ENCODE data around the gene MACROH2A1. TPM values are rescaled to one million over a fixed set of nuclear protein-coding genes. Genes with fewer than 3 reads are reported as not detected.

Gene MACROH2A1
- total RNA-seq, 1 donor from 2014 or later = 179 TPM

DNA sequence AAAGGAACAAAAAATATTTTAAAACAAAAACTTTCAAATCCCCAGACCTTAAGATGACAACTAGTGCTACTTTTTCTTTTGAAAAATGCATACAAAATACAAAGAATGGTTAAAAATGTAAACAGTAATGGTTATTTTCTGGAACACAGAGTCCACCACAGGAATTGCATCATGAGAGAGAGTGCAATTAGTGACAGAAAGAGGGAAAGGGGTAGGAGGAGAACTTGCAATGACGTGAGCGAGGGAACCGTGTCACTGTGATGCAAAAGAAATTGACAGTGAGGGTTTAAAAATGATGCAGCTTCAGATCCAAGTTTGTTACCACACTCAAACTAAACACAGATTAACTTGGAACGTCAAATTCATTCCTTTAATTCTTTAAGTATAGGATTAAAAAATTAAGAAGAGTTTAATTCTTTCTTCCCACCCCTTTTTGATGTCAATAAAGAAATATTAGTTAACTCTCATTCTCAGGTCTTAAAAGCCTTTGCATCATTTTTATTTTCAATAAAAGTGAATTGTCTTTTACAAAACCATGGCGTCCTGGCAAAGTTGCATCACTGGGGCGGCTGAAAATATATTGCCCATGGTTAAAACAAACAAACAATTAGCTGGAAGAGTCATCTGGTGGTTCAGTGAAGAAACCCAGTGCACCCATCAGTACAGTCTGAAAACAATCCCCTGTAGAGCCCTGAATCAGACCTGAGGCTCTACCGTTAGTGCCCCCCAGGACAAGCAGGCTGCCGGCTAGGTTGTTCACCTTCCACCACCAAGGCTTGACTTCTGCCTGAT lies 39.5 kb downstream of the MACROH2A1 start:
- peaks cover 27% of the 10 kb centered on the region for H3K4me1 ChIP-seq
- H3K27me3 ChIP-seq = no peaks in the 10 kb centered on the region
- intact Hi-C loops (cut with DNase I) = no loop called here
- H3K27ac ChIP-seq = no peak overlapping the region
- TF ChIP-seq, protein P1, sequence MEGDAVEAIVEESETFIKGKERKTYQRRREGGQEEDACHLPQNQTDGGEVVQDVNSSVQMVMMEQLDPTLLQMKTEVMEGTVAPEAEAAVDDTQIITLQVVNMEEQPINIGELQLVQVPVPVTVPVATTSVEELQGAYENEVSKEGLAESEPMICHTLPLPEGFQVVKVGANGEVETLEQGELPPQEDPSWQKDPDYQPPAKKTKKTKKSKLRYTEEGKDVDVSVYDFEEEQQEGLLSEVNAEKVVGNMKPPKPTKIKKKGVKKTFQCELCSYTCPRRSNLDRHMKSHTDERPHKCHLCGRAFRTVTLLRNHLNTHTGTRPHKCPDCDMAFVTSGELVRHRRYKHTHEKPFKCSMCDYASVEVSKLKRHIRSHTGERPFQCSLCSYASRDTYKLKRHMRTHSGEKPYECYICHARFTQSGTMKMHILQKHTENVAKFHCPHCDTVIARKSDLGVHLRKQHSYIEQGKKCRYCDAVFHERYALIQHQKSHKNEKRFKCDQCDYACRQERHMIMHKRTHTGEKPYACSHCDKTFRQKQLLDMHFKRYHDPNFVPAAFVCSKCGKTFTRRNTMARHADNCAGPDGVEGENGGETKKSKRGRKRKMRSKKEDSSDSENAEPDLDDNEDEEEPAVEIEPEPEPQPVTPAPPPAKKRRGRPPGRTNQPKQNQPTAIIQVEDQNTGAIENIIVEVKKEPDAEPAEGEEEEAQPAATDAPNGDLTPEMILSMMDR (IDR thresholded peaks at IDR 0.05) = no peak
- no peaks in the 10 kb centered on the region for H3K9me3 ChIP-seq
- peaks cover 62% of the 10 kb centered on the region for H3K36me3 ChIP-seq
- no peak overlapping the region for H3K4me3 ChIP-seq
- no peak for ATAC-seq
- no peak for DNase-seq

DNA sequence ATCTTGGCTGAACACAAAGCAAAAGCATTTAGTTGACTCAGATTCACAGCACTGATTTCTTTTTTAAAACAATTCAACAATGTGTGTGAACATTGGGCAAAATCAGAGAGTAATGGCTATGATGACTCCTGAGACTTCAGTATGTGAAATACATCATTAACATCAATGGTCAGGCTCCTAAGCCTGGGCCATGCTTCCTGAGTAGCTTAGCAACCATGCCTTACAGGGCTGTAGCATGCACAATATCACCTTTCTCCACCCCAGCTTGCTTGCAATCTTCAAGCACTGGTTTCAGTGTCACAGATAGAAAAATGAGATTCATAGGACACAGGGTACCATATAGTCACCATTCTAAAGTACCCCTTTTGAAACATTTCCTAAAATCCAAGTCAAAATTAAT lies 41.3 kb downstream of the MACROH2A1 start:
- H3K27me3 ChIP-seq = no peaks in the 10 kb centered on the region
- TF ChIP-seq, protein P1 (IDR thresholded peaks at IDR 0.05) = no peak
- peaks cover 58% of the 10 kb centered on the region for H3K36me3 ChIP-seq
- ATAC-seq (no peak), DNase-seq (no peak)
- peaks cover 36% of the 10 kb centered on the region for H3K4me1 ChIP-seq
- H3K27ac ChIP-seq = no peak overlapping the region
- intact Hi-C loops (cut with DNase I) = no loop called here
- no peaks in the 10 kb centered on the region for H3K9me3 ChIP-seq
- no peak overlapping the region for H3K4me3 ChIP-seq

DNA sequence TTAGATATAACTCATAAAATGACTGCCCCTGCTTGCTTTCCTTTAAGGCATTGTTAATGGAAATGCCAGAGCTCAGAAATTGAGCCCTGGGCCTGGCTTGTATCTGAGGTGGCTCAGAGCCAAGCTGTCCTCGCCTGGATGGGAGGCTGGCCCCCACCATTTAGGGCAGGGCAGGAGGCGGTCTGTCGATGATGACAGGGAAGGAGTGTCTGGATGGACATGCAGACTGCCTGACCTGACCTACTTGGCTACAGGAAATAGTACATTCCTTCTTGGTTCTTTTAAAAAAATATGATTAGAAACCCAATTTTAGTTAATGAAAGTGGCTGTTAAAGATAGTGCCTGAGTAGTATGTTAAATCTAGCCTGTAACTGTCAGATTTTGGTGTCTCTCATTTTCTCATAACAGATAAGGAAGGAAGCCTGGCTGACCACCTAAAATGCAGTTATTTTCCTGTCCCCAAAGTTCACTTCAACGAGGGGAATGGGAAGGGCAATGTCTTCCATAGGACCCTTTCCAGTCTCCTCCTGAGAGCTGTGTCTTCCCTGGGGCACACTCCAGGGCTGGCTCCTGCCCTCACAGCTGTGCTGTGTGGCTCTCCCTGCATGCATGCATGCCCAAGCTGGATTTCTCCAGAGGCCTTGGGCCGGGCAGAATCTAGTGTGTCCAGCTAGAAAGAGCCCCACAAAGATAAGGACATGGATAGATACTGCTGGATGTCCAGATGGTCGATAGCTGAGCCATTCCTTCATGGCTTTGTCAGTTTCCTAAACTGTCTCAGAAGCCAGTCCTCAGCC lies 42.3 kb downstream of the MACROH2A1 start:
- Histone ChIP-seq H3K9me3 (no peaks in the 10 kb centered on the region), H3K27ac (peak overlapping the region; percentile 24), H3K27me3 (no peaks in the 10 kb centered on the region), H3K36me3 (peaks cover 61% of the 10 kb centered on the region), H3K4me1 (peaks cover 36% of the 10 kb centered on the region), H3K4me3 (no peak overlapping the region)
- TF ChIP-seq, protein P1 (IDR thresholded peaks at IDR 0.05) = no peak
- no peak for DNase-seq
- peak; percentile 75 for ATAC-seq
- intact Hi-C loops (cut with DNase I) = no loop called here

DNA sequence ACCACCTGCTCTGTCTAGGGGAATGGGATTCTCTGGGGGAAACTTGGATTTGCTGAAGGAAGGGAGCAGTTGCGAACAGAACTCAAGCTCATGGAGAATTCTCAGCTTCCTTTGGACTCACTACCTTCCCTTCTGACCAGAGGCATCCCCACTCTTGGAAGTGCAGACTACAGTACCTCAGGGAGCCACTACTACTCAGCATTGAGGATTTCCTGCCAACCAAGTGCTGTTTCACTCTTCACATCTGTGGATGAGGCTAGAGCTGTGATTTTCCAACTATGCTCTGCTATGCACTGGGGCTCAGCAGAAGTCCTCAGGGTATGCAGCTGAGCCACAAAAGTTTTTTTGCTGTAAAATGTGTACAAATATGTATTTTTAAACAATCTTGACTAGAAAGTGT lies 43.9 kb downstream of the MACROH2A1 start:
- no peak overlapping the region for H3K4me3 ChIP-seq
- H3K27ac ChIP-seq = no peak overlapping the region
- DNase-seq (no peak), ATAC-seq (no peak)
- TF ChIP-seq, protein P1 (IDR thresholded peaks at IDR 0.05) = no peak
- no peaks in the 10 kb centered on the region for H3K27me3 ChIP-seq
- intact Hi-C loops (cut with DNase I) = no loop called here
- peaks cover 36% of the 10 kb centered on the region for H3K4me1 ChIP-seq
- peaks cover 61% of the 10 kb centered on the region for H3K36me3 ChIP-seq
- H3K9me3 ChIP-seq = no peaks in the 10 kb centered on the region

DNA sequence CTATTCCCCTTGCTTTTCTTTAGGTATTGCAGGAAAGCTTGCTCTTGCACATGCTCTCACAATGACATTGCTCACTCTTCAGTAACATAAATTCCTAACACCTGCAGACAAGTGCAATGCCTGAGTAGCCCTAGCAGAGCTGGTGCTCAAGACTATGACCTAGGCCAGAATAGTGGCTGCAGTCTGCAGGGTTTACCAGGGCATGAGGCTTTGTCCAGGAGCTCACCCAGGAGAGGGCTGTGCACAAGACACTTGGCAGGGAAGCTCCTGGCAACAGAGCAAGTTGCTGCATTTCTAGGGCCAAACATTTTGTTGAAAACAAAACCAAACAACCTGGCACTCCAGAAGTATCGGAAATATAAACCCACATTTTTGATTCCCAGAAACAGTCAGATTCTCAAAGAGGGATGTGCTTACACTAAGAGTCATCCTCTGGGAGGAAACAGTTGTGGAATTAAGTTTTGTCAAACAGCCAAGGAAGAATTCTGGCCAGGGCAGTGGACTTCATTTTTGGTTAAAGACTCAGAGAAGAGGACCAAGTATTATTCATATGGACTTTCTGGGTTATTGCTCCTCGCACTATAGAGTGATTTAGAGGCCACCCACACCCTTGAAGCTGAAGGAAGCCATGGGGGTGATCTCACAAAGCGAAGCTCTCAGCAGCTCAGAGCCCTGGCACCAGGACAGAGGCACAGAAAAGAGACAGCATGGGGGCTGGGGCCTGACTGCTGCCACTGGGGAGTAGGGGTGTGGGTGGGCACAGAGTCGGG lies 44.9 kb downstream of the MACROH2A1 start:
- Histone ChIP-seq H3K36me3 (peaks cover 51% of the 10 kb centered on the region), H3K27ac (no peak overlapping the region)

More for the DNA sequence above, 44.9 kb downstream of the MACROH2A1 start:
- H3K4me3 ChIP-seq = no peak overlapping the region
- TF ChIP-seq, protein P1 (IDR thresholded peaks at IDR 0.05) = no peak
- no peak for DNase-seq
- intact Hi-C loops (cut with DNase I) = no loop called here
- H3K27me3 ChIP-seq = no peaks in the 10 kb centered on the region
- no peaks in the 10 kb centered on the region for H3K9me3 ChIP-seq
- ATAC-seq = peak; percentile 30
- peaks cover 36% of the 10 kb centered on the region for H3K4me1 ChIP-seq
